GM19025 (cell line): ENCODE measurements around the gene NOMO2.
"Not testable (repeated sequence)": the region's sequence is repeated elsewhere in the genome, so short reads cannot be mapped to it uniquely, and the experiment has no call there.

Experiments
- ATAC-seq: cut with Tn5 transposase; IDR thresholded peaks from one replicate; pipeline ENCODE4 v1.9.1; 2021; ENCODE audit warnings: mild to moderate bottlenecking, low read depth, moderate library complexity; ENCODE audit not compliant: unreplicated experiment

NOMO2 gene

GRCh38 chr16:18579261-18579660 lies 17.4 kb upstream of the NOMO2 start:
- not testable (repeated sequence) for ATAC-seq

- ATAC-seq: not testable (repeated sequence)
Observed at GRCh38 chr16:18577942-18578341, 16.0 kb upstream of the NOMO2 start.

- not testable (repeated sequence) for ATAC-seq
Observed at GRCh38 chr16:18575945-18576344, 14.0 kb upstream of the NOMO2 start.

- not testable (repeated sequence) for ATAC-seq
Observed at GRCh38 chr16:18575298-18575917, 13.5 kb upstream of the NOMO2 start.

- ATAC-seq: not testable (repeated sequence)
Observed at GRCh38 chr16:18573887-18574286, 12.0 kb upstream of the NOMO2 start.

GRCh38 chr16:18572973-18573372 lies 11.1 kb upstream of the NOMO2 start:
- ATAC-seq: not testable (repeated sequence)

GRCh38 chr16:18571307-18571850 lies 9.5 kb upstream of the NOMO2 start:
- ATAC-seq: not testable (repeated sequence)

- ATAC-seq: not testable (repeated sequence)
Observed at GRCh38 chr16:18570529-18571306, 8.8 kb upstream of the NOMO2 start.

- ATAC-seq: not testable (repeated sequence)
Observed at GRCh38 chr16:18560416-18561220, 1.3 kb downstream of the NOMO2 start.

GRCh38 chr16:18553671-18554070 lies 8.2 kb downstream of the NOMO2 start:
- not testable (repeated sequence) for ATAC-seq

GRCh38 chr16:18547382-18547781 lies 14.5 kb downstream of the NOMO2 start:
- not testable (repeated sequence) for ATAC-seq

GRCh38 chr16:18546853-18547252 lies 15.0 kb downstream of the NOMO2 start:
- ATAC-seq: not testable (repeated sequence)

GRCh38 chr16:18544232-18545081 lies 17.4 kb downstream of the NOMO2 start:
- ATAC-seq: not testable (repeated sequence)

- not testable (repeated sequence) for ATAC-seq
Observed at GRCh38 chr16:18541912-18542311, 20.0 kb downstream of the NOMO2 start.

GRCh38 chr16:18537004-18537403 lies 24.9 kb downstream of the NOMO2 start:
- not testable (repeated sequence) for ATAC-seq

GRCh38 chr16:18535519-18536168 lies 26.3 kb downstream of the NOMO2 start:
- ATAC-seq: not testable (repeated sequence)

- not testable (repeated sequence) for ATAC-seq
Observed at GRCh38 chr16:18534308-18534707, 27.6 kb downstream of the NOMO2 start.

- ATAC-seq: not testable (repeated sequence)
Observed at GRCh38 chr16:18531323-18531722, 30.6 kb downstream of the NOMO2 start.

- ATAC-seq: not testable (repeated sequence)
Observed at GRCh38 chr16:18530329-18530728, 31.6 kb downstream of the NOMO2 start.
